AG09319 (cell line): ENCODE measurements around the gene EDN3.
"Not testable (repeated sequence)": the region's sequence is repeated elsewhere in the genome, so short reads cannot be mapped to it uniquely, and the experiment has no call there.

Source experiments
- DNase-seq: peaks from one replicate; pipeline ENCODE4 v3.0.0-alpha.2; 2010; ENCODE audit warnings: low read depth; ENCODE audit errors: extremely low read depth
- CTCF ChIP-seq: IDR thresholded peaks from 2 replicates; pipeline ENCODE4 v1.5.1; 2011; ENCODE audit warnings: low read depth, mild to moderate bottlenecking, inconsistent platforms, low read length, moderate library complexity

The EDN3 gene

DNA sequence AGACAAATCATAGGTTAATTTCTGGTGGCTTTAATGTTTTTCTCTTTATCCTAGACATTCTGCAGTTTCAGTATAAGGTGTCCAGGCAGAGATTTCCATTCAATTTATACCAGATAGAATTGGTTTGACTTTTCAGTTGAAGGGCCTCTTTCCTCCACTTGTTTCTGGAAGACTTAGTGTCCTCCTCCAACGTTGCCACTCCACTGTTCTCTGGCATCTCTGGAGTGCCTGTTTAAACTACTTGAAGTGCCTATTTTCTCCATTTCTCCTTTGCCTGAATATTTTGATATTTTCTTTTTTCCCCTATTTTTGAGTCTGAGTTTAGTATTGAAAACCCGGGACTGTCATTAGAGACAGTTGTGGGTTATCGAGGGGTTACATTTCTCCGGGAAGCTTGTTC, 27.7 kb downstream of the EDN3 start:
- TF ChIP-seq CTCF, result no peak
- no peak for DNase-seq

DNA sequence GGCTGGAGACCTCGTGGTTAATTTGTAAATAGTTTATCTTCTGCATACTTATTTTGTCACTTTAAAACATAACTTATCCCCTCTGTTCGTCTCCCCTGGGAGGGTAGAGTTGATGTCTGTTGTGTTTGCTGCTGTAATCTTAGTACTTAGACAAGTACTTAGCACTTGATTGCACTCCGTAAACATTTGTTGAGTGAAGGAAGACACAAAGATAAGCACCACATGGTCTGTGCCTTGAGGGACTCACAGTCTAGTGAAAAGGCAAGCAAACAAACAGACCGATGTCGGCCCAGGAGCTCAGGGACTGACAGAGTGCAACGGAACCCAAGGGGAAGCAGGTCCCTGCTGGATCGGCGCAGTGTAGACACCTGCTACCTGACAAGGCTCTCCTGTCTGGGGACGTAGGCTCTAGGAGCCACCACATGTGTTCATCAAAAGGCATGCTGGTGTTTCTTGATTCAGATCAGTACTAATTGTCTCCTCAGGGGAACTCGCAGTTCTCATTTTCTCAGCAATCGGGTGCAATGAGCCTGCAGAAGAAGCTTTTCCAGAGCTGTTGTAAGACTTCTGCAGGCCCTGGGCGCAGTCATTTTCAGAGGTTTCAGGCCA, 31.4 kb downstream of the EDN3 start:
- no peak for DNase-seq

DNA sequence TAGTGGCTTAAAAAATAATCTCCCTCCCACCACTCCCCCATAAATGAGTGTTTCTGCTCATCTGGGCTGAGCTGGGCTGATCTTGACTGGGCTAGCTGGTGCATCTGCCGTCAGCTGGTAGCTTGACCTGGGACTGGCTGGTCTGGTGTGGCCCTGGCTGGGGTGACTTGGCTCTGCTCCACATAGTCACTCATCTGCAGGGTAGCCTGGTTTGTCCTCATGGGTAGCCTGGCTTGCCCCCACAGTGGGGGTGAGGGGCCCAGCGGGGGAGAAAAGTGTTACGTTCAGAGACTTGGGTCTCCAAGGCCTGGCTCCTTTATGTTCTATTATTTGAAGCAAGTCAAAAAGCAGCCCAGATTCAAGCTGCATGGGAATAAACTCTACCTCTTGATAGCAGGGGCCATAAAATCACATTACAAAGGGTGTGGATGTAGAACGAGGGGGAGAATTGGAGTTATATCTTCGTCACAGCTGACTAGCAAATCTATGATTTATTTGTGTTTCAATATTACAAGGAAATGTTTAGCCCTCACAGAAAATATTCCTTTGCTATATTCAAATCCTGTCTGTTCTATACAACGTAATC, 32.9 kb downstream of the EDN3 start:
- no peak for DNase-seq
- no peak for TF ChIP-seq CTCF

More for the DNA sequence above, 31.4 kb downstream of the EDN3 start:
- no peak for TF ChIP-seq CTCF

GRCh38 chr20:59333951-59334350, 33.5 kb downstream of the EDN3 start:
- no peak for TF ChIP-seq CTCF
- DNase-seq, result no peak

DNA sequence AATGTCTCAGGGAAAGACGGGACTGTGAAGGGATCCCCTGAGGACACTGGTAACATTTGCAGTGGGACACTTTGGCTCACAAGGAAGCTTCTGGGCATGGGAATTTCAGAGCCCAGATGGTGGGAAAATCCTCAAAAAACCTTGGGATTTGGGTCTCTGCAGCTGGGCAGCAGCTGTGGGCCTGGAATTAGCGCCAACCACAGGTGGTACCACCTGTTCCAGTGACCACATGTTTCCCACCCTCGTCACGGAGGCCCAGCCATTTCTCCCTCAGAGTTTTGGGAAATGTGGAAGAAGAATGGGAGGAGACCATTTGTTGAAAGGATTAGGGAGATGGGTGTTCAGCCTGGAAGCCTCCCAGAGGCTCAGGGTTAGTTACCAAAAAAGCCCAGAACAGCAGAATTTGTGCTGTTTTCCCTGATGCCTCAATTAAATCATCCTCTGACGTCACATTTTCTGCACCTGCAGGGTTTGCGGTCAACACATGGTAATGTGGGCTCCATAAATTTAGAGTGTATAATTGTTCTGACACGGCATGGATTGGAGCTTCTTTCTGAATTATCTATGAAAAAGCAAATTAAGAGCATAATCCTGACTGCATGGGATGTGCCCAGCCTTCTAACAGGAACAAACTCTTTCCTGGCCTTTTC, 34.4 kb downstream of the EDN3 start:
- no peak for TF ChIP-seq CTCF
- DNase-seq, result no peak

DNA sequence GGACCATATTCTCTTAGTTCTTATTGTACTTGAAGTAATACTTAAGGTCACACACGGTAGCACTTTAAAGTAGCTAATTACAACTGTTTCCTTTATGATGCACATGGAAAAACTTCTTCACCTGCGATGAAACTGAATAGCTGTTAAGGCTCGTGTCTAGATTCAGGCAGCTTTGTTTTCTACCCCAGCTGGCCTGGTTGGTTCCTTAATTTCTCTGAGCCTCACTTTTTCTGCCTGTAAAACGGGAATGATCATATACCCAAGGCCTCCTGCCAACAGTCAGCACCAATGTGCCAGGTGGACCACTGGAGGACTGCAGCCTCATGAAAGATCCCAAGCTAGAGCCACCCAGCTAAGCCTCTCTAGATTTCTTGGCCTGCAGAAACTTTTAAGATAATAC, 35.0 kb downstream of the EDN3 start:
- DNase-seq, result no peak
- TF ChIP-seq CTCF, result no peak

DNA sequence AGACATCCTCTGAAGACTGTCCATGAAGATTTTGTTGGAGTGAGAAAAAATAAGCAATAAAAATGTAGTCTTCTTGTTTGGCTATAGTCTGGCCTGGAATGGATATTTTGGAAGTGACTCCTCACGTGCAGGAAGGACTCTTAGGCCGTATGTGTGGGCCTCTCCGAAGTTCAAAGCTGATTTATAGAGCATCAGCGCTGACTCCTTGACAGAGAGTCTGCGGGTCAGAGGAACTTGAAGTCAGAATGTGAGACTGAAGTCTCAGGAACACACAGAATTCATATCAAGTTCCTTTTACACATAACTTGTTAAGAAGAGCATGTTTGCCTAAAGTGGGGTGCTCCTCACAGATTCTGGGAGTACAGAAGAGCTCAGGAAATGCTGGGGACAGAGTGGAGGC, 36.1 kb downstream of the EDN3 start:
- no peak for DNase-seq
- TF ChIP-seq CTCF, result no peak

- not testable (repeated sequence) for DNase-seq
Observed at GRCh38 chr20:59338444-59338843, 38.0 kb downstream of the EDN3 start.
